Caki2 (cell line): Measurements from ENCODE around the gene PPWD1. TPM values are rescaled to one million over a fixed set of nuclear protein-coding genes. Genes with fewer than 3 reads are reported as not detected.
"Not testable (repeated sequence)": the region's sequence is repeated elsewhere in the genome, so short reads cannot be mapped to it uniquely, and the experiment has no call there.

Source experiments
- DNase-seq: peaks from one replicate; pipeline ENCODE4 v3.0.0-alpha.2; 2015; ENCODE audit warnings: low read depth
- in situ Hi-C: cut with HindIII; loops from 2 replicates; pipeline ENCODE4 v1.10.0; 2016; ENCODE audit warnings: low sequenced_read_pairs, low pct_unique_long_range_greater_than_20kb, mixed read lengths
- total RNA-seq: library from RNA; depleted of rRNA; stranded (reverse); fragments of >200 nt; shearing (Covaris generic); gene quantifications from 2 replicates; pipeline ENCODE4 v1.2.3, GENCODE V29; 2014; ENCODE audit warnings: low replicate concordance; rRNA removed

The PPWD1 gene
- 9.3 and 16.5 TPM in 2 replicates for total RNA-seq

GRCh38 chr5:65562731-65563701 is at the start of gene PPWD1, which contains the start of gene CENPK:
Gene PPWD1, plus strand, starts transcription at chr5:65563296. Its CDS starts 15 bp downstream, at chr5:65563311.
Gene CENPK, minus strand, starts transcription at chr5:65563168. Its CDS starts 8,261 bp downstream, at chr5:65554907.
- in situ Hi-C loops = no loop called here

DNA sequence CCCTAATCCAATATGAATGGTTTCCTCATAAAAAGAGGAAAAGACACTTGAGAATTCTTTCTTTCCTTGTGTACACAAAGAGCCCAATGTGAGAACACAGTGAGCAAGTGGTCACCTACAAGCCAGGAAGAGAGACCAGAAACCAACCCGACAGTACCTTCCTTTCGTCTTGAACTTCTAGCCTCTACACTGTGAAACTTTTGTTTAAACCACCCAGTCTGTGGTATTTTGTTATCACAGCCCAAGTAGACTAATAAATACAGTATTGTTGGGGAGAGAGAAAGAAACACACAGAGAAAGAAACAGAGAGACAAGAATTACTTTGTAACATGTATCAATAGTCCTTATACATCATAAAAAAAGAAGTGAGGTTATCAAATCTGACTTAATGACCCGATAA is 37.4 kb upstream of the PPWD1 start:
- in situ Hi-C loops = no loop called here
- no peak for DNase-seq

More at GRCh38 chr5:65562731-65563701, at the start of gene PPWD1, which contains the start of gene CENPK:
- peak; percentile 89 for DNase-seq

GRCh38 chr5:65530904-65531303 is 32.2 kb upstream of the PPWD1 start:
- no peak for DNase-seq
- in situ Hi-C loops = no loop called here

- in situ Hi-C loops = no loop called here
- no peak for DNase-seq
These were observed 27.5 kb upstream of the PPWD1 start for GRCh38 chr5:65535529-65535987.

DNA sequence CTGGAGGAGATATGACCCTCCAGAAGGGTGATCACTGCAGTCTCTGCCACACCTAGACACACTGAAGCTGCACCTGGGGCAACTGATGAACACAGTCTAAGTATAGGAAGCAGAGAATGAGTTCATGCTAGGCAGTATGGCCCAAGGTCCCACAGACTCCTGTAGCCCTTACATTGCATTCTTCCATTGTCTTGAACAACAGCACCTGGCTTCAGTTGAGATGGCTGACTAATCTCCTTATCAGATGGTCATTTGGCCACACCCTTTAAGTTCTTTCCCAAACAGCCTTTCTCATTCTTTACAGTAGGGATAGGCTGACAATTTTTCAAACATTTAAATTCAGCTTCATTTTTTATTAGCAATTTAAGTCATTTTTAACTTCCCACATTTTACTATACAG is 23.3 kb upstream of the PPWD1 start:
- no peak for DNase-seq
- in situ Hi-C loops = no loop called here

DNA sequence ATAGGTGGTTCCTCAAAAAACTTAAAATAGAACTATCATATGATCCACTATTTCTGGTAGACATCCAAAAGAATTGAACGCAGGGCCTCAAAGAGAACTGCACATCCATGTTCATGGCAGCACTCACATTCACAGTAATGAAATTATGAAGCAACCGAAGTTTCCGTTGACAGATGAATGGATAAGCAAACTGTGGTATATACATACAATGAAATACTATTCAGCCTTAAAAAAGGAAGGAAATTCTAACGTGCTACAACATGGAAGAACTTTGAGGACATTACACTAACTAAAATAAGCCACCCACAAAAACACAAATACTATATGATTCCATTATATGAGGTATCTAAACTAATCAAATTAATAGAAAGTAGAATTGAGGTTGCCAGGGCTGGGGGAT is 18.6 kb upstream of the PPWD1 start:
- in situ Hi-C loops = no loop called here

DNA sequence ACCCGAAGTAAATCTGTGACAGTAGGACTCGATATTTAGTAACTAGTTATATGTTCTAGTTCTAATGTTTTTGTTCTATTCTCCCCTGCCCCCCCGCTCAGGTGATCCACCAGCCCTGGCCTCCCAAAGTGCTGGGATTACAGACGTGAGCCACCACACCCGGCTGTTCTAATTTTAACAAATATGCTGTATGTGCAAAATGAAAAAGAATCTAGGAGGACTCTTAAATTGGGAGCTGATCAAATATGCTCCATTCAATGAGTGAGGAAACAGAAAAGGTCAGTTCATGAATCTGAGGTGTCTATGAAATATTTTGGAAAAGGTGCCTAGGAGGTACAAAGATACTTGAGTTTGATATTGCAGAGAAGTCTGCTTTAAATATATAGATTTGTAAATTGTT is 17.0 kb upstream of the PPWD1 start:
- no peak for DNase-seq
- in situ Hi-C loops = no loop called here

More for the DNA sequence above, 18.6 kb upstream of the PPWD1 start:
- no peak for DNase-seq

- DNase-seq = no peak
- in situ Hi-C loops = no loop called here
These were observed 14.8 kb upstream of the PPWD1 start for GRCh38 chr5:65548281-65548680.

GRCh38 chr5:65553941-65554340 is 9.2 kb upstream of the PPWD1 start:
- in situ Hi-C loops = no loop called here
- no peak for DNase-seq

- in situ Hi-C loops = no loop called here
- no peak for DNase-seq
These were observed 7.8 kb upstream of the PPWD1 start for GRCh38 chr5:65555287-65555686.

DNA sequence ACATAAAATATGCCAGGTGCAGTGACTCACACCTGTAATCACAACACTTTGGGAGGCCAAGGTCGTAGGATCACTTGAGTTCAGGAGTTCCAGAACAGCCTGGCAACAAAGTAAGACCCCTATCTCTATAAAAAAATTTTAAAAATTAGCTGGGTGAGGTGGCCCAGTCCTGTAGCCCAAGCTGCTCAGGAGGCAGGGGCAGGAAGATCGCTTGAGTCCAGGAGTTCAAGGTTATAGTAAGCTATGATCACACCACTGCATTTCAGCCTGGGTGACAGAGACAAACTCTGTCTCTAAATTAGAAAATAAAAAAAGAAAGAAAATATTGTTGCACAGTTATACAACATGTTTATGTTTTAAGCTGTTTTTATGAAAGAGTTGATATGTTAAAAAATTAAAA is 6.9 kb upstream of the PPWD1 start:
- in situ Hi-C loops = no loop called here
- no peak for DNase-seq

- no peak for DNase-seq
- in situ Hi-C loops = no loop called here
These were observed 6.4 kb upstream of the PPWD1 start for GRCh38 chr5:65556718-65557117.

- in situ Hi-C loops = no loop called here
- DNase-seq = no peak
These were observed 681 bp downstream of the PPWD1 start for GRCh38 chr5:65563777-65564176.

- in situ Hi-C loops = no loop called here
These were observed 3.4 kb downstream of the PPWD1 start for GRCh38 chr5:65566505-65566904.

GRCh38 chr5:65570598-65571226 is 7.6 kb downstream of the PPWD1 start:
- in situ Hi-C loops = no loop called here

More at GRCh38 chr5:65566505-65566904, 3.4 kb downstream of the PPWD1 start:
- no peak for DNase-seq

GRCh38 chr5:65577141-65577540 is 14.0 kb downstream of the PPWD1 start:
- in situ Hi-C loops = no loop called here
- no peak for DNase-seq

More at GRCh38 chr5:65570598-65571226, 7.6 kb downstream of the PPWD1 start:
- DNase-seq = no peak

GRCh38 chr5:65588694-65589093 is 25.6 kb downstream of the PPWD1 start:
- DNase-seq = no peak
- in situ Hi-C loops = no loop called here

DNA sequence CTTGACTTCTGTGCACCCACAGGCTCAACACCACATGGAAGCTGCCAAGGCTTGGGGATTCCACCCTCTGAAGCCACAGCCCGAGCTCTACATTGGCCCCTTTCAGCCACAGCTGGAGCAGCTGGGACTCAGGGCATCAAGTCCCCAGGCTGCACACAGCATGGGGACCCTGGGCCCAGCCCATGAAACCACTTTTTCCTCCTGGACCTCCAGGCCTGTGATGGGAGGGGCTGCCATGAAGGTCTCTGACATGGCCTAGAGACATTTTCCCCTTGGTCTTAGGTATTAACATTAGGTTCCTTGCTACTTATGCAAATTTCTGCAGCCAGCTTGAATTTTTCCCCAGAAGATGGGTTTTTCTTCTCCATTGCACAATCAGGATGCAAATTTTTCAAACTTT is 38.7 kb downstream of the PPWD1 start:
- DNase-seq, in situ Hi-C loops: not testable (repeated sequence)

- in situ Hi-C loops = no loop called here
- DNase-seq = peak; percentile 84
These were observed 48.4 kb downstream of the PPWD1 start for GRCh38 chr5:65611524-65611923.
